Fibroblast of mammary gland (primary cell): ENCODE results near the gene SUZ12.
"Not testable (repeated sequence)": the region's sequence is repeated elsewhere in the genome, so short reads cannot be mapped to it uniquely, and the experiment has no call there.

Source experiments
- DNase-seq: peaks from one replicate; pipeline ENCODE4 v3.0.0-alpha.2; 2010; ENCODE audit warnings: low read depth
- H3K4me3 ChIP-seq: 2 replicates; pipeline ENCODE4 v1.5.1; 2011; ENCODE audit warnings: low read depth, mild to moderate bottlenecking, low read length, moderate library complexity; ENCODE audit not compliant: control insufficient read depth
- CTCF ChIP-seq: conservative IDR thresholded peaks from 2 replicates; pipeline ENCODE4 v1.5.1; 2011; ENCODE audit warnings: low read depth, low read length, inconsistent platforms; ENCODE audit not compliant: control insufficient read depth, insufficient read depth

The SUZ12 gene

DNA sequence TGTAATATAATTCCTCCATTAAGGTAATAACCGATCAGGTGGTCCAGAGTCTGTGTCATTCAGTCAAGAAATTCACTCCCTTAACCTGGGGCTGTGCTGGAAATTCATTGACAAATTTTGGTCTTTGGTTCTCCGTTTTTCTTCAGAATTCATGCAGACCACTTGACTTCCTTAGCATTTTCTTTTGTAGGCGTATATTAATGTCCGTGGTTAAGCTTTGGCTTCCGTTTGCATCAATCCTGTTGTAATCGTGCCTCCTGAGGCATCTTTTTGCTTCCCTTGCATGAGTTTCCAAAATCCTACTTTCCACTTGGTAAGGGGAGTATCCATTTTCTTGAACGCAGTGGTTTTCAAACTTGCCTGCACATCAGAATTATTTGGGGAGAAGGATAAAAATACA lies 79.4 kb downstream of the SUZ12 start:
- DNase-seq: no peak
- H3K4me3 ChIP-seq: no peak overlapping the region
- no peak for TF ChIP-seq CTCF

GRCh38 chr17:32019228-32019627 lies 82.4 kb downstream of the SUZ12 start:
- no peak for DNase-seq
- H3K4me3 ChIP-seq: no peak overlapping the region
- TF ChIP-seq CTCF: no peak

DNA sequence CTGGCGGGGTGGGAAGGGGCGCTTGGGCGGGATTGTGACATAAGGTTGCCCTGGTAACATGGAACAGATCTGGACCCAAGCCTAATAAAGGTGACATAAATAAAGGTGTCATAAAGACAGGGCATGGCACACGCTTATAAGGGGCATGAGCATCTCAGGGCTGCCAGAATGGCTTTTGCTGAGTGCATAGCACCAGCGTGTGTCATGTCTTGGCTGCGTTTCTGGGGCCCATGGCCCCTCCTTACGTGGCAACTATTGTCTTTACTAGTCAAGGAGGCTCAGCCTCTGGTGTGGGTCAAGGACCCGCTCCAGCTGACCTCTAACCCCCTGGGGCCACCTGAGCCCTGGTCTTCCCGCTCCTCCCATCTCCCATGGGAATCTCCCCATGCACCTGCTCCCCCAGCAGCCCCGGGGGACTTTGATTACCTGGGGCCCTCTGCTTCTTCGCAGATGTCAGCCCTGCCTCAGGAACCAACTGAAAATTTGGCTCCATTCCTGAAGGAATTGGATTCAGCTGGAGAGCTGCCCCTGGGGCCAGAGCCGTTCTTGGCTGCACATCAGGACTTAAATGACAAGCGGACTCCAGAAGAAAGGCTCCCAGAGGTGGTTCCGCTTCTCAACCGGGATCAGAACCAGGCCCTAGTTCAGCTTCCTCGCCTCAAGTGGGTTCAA lies 84.3 kb downstream of the SUZ12 start:
- H3K4me3 ChIP-seq: no peak overlapping the region
- no peak for TF ChIP-seq CTCF
- DNase-seq: no peak

- no peak for TF ChIP-seq CTCF
- no peak for DNase-seq
- H3K4me3 ChIP-seq: no peak overlapping the region
Observed at GRCh38 chr17:32021615-32021955, 84.8 kb downstream of the SUZ12 start.

DNA sequence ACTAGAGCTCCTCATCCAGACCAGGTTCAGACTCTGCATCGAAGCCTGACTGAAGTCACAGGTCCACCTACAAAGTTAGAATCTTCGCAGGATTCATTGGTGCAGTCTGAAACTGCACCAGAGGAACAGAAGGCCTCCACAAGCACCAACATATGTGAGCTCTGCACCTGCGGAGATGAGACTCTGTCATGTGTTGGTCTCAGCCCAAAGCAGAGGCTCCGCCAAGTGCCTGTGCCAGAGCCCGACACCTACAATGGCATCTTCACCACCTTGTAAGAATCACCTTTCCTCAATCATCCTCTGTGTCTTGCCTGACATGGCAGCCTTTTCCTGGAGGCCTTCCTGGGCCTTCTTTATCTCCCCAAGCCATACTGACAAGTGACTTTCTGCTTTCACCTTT lies 85.7 kb downstream of the SUZ12 start:
- DNase-seq: not testable (repeated sequence)

DNA sequence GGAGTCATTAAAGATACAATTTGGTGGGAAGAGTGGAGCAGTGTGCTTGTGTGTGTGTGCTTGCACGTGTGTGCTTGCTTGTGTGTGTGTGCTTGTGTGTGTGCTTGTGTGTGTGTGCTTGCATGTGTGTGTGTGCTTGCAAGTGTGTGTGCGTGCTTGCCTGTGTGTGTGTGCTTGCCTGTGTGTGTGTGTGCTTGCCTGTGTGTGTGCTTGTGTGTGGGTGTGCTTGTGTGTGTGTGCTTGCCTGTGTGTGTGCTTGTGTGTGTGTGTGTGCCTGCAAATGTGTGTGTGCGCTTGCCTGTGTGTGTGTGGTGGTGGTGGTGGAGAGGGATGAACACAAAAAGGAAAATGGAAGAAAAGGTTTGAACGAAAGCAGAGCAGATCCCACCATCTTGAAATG lies 90.5 kb downstream of the SUZ12 start:
- H3K4me3 ChIP-seq, DNase-seq: not testable (repeated sequence)

More for the DNA sequence above, 85.7 kb downstream of the SUZ12 start:
- not testable (repeated sequence) for H3K4me3 ChIP-seq

- TF ChIP-seq CTCF: no peak
- no peak overlapping the region for H3K4me3 ChIP-seq
- DNase-seq: no peak
Observed at GRCh38 chr17:32033223-32033622, 96.4 kb downstream of the SUZ12 start.

- not testable (repeated sequence) for H3K4me3 ChIP-seq, DNase-seq
Observed at GRCh38 chr17:32033812-32034211, 97.0 kb downstream of the SUZ12 start.

DNA sequence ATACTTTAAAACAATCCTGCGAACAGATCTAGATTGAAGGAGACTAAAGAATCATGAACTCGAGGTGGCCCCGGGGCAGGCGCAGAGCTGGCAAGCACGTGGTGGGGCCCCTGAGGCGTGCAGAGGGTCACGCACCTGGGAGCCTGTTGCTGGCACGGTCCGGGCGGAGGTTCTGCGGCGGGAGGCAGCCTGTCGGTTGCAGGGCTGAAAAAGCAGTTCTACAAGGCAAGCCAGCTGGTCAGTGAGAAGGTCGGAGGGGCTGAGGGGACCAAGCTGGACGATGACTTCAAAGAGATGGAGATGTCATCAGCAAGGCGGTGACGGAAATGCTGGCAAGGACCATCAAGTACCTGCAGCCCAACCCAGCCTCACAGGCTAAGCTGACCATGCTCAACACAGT lies 103.4 kb downstream of the SUZ12 start:
- DNase-seq, H3K4me3 ChIP-seq: not testable (repeated sequence)

- DNase-seq: not testable (repeated sequence)
Observed at GRCh38 chr17:32041306-32041875, 104.6 kb downstream of the SUZ12 start.

DNA sequence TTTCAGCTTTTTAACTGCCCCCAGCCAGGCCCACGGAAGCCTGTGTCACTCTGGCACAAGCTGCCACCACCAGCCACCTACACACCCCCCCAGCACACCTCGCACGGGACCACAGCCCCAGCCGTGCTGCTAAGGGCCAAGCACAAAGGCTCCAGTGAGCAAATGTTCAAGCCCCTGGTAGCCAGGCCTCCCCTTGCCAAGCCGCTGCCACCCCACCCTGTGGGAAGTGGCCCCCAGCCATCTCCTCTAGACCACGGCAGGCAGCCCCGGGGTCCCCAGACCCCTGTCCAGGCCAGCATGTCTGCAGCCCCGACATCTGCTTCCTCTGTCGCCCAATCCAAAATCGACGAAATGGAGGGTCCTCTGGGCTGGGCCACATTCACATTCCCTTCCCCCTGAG lies 105.5 kb downstream of the SUZ12 start:
- H3K4me3 ChIP-seq, DNase-seq: not testable (repeated sequence)

More at GRCh38 chr17:32041306-32041875, 104.6 kb downstream of the SUZ12 start:
- H3K4me3 ChIP-seq: not testable (repeated sequence)

DNA sequence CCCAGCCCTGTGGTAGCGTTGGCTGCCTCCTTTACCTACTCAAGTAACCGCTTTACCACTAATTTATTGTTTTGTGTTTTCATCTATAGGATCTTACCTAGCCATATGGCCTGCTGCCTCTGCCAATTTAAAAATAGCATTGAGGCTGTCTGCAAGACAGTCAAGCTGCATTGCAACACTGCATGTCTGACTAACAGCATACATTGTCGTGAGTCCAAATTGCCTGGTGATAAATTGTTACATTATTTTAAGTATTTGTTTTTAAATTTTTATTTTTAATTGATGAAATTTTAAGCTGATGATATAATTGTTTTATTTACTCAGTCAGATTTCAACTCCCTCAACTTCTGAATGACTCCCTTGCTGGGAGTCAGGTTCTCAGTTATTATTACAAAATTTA lies 108.8 kb downstream of the SUZ12 start:
- peak; percentile 65 for DNase-seq

GRCh38 chr17:32047663-32048062 lies 110.9 kb downstream of the SUZ12 start:
- DNase-seq, H3K4me3 ChIP-seq: not testable (repeated sequence)

More for the DNA sequence above, 108.8 kb downstream of the SUZ12 start:
- H3K4me3 ChIP-seq: not testable (repeated sequence)
